H9 (cell line): ENCODE measurements around the gene CFAP77. TPM values are rescaled to one million over a fixed set of nuclear protein-coding genes. Genes with fewer than 3 reads are reported as not detected.

Experiments used
- DNase-seq: peaks from one replicate; pipeline ENCODE4 v3.0.0-alpha.2; 2017
- H2AFZ ChIP-seq: one replicate; pipeline ENCODE4 v1.6.1; 2013; ENCODE audit warnings: mild to moderate bottlenecking, low read length, control low read depth, moderate library complexity
- H2AK5ac ChIP-seq: 2 replicates; pipeline ENCODE4 v1.6.1; 2013; ENCODE audit warnings: low read length, control low read depth, mixed read lengths; ENCODE audit not compliant: insufficient read length
- H2BK120ac ChIP-seq: one replicate; pipeline ENCODE4 v1.6.1; 2013; ENCODE audit warnings: low read depth, mild to moderate bottlenecking, low read length, control low read depth, inconsistent platforms; ENCODE audit not compliant: poor library complexity, severe bottlenecking
- H2BK12ac ChIP-seq: 2 replicates; pipeline ENCODE4 v1.6.1; 2013; ENCODE audit warnings: low read length, control low read depth, mixed read lengths, low read depth; ENCODE audit not compliant: insufficient read length
- H2BK15ac ChIP-seq: 2 replicates; pipeline ENCODE4 v1.6.1; 2013; ENCODE audit warnings: low read depth, low read length, control low read depth
- H2BK20ac ChIP-seq: one replicate; pipeline ENCODE4 v1.6.1; 2013; ENCODE audit warnings: low read depth, mild to moderate bottlenecking, low read length, control low read depth, inconsistent platforms; ENCODE audit not compliant: poor library complexity, severe bottlenecking
- H2BK5ac ChIP-seq: 2 replicates; pipeline ENCODE4 v1.6.1; 2013; ENCODE audit warnings: low read length, control low read depth, mixed read lengths; ENCODE audit not compliant: insufficient read length
- H3K14ac ChIP-seq: 2 replicates; pipeline ENCODE4 v1.6.1; 2013; ENCODE audit warnings: low read length, control low read depth; ENCODE audit not compliant: insufficient read depth
- H3K18ac ChIP-seq: 2 replicates; pipeline ENCODE4 v1.6.1; 2013; ENCODE audit warnings: low read depth, mild to moderate bottlenecking, mixed read lengths, low read length, control low read depth; ENCODE audit not compliant: insufficient read length
- H3K23ac ChIP-seq: 2 replicates; pipeline ENCODE4 v1.6.1; 2013; ENCODE audit warnings: low read length, control low read depth, mixed read lengths, low read depth; ENCODE audit not compliant: insufficient read length
- H3K23me2 ChIP-seq: 2 replicates; pipeline ENCODE4 v1.6.1; 2013; ENCODE audit warnings: low read depth, mild to moderate bottlenecking, mixed read lengths, low read length, control low read depth; ENCODE audit not compliant: insufficient read length, poor library complexity, severe bottlenecking
- H3K27ac ChIP-seq: 2 replicates; pipeline ENCODE4 v1.5.1; 2013; ENCODE audit warnings: low read length, control low read depth, mixed read lengths, low read depth; ENCODE audit not compliant: insufficient read length
- H3K27me3 ChIP-seq: 2 replicates; pipeline ENCODE4 v1.6.1; 2013; ENCODE audit warnings: low read length, control low read depth, inconsistent platforms; ENCODE audit not compliant: insufficient read depth
- H3K4ac ChIP-seq: 2 replicates; pipeline ENCODE4 v1.6.1; 2013; ENCODE audit warnings: low read depth, mild to moderate bottlenecking, control low read depth, inconsistent platforms, low read length, moderate library complexity
- H3K4me1 ChIP-seq: 2 replicates; pipeline ENCODE4 v1.6.1; 2013; ENCODE audit warnings: low read length, control low read depth, inconsistent platforms; ENCODE audit not compliant: insufficient read depth
- H3K4me2 ChIP-seq: 2 replicates; pipeline ENCODE4 v1.6.1; 2013; ENCODE audit warnings: low read length, control low read depth, mixed read lengths; ENCODE audit not compliant: insufficient read length, insufficient read depth
- H3K56ac ChIP-seq: 2 replicates; pipeline ENCODE4 v1.6.1; 2013; ENCODE audit warnings: low read depth, mild to moderate bottlenecking, mixed read lengths, low read length, control low read depth; ENCODE audit not compliant: insufficient read length
- H3K79me1 ChIP-seq: 2 replicates; pipeline ENCODE4 v1.6.1; 2013; ENCODE audit warnings: low read depth, mild to moderate bottlenecking, moderate library complexity, low read length, control low read depth, inconsistent platforms; ENCODE audit not compliant: insufficient read depth, poor library complexity, severe bottlenecking
- H3K79me2 ChIP-seq: 2 replicates; pipeline ENCODE4 v1.6.1; 2013; ENCODE audit warnings: low read length, control low read depth, inconsistent platforms; ENCODE audit not compliant: insufficient read depth
- H3K9ac ChIP-seq: 2 replicates; pipeline ENCODE4 v1.6.1; 2013; ENCODE audit warnings: low read length, control low read depth, mixed read lengths; ENCODE audit not compliant: insufficient read length; ENCODE audit errors: extremely low read depth
- H3K9me3 ChIP-seq: one replicate; pipeline ENCODE4 v1.6.1; 2013; ENCODE audit warnings: low read depth, low read length, inconsistent platforms; ENCODE audit not compliant: control insufficient read depth
- H3T11ph ChIP-seq: one replicate; pipeline ENCODE4 v1.6.1; 2013; ENCODE audit warnings: mild to moderate bottlenecking, low read length, control low read depth, inconsistent platforms
- H4K20me1 ChIP-seq: one replicate; pipeline ENCODE4 v1.6.1; 2013; ENCODE audit not compliant: control insufficient read depth, insufficient read length, insufficient read depth
- H4K5ac ChIP-seq: 2 replicates; pipeline ENCODE4 v1.6.1; 2013; ENCODE audit warnings: low read depth, mild to moderate bottlenecking, mixed read lengths, low read length, control low read depth; ENCODE audit not compliant: insufficient read length
- H4K8ac ChIP-seq: replicated peaks from 2 replicates; pipeline ENCODE4 v1.6.1; 2013; ENCODE audit warnings: low read length, control low read depth, mixed read lengths, low read depth; ENCODE audit not compliant: insufficient read length
- H4K91ac ChIP-seq: 2 replicates; pipeline ENCODE4 v1.6.1; 2013; ENCODE audit warnings: low read depth, mild to moderate bottlenecking, moderate library complexity, mixed read lengths, low read length, control low read depth; ENCODE audit not compliant: insufficient read length
- H3K27ac Mint-ChIP-seq, 3 experiments: 2 replicates in 2 of 3; 3 replicates in 1 of 3; pipeline ENCODE4 v1.8.0; 2020 to 2021; ENCODE audit warnings: mixed read lengths in 3 of 3, mild to moderate bottlenecking in 1 of 3, moderate library complexity in 1 of 3
- H3K27me3 Mint-ChIP-seq: 2 replicates; pipeline ENCODE4 v1.8.0; 2021; ENCODE audit warnings: low read depth, mild to moderate bottlenecking, moderate library complexity, mixed read lengths
- H3K36me3 Mint-ChIP-seq, 3 experiments: 2 replicates in 2 of 3; 3 replicates in 1 of 3; pipeline ENCODE4 v1.8.0; 2020 to 2021; ENCODE audit warnings: low read depth in 3 of 3, mixed read lengths in 3 of 3; ENCODE audit not compliant: insufficient read depth in 1 of 3
- H3K4me1 Mint-ChIP-seq, 2 experiments: 2 replicates each; pipeline ENCODE4 v1.8.0; 2020; ENCODE audit warnings: mixed read lengths in 2 of 2
- H3K4me3 Mint-ChIP-seq, 2 experiments: 2 replicates in 1 of 2; 3 replicates in 1 of 2; pipeline ENCODE4 v1.8.0; 2020 to 2021; ENCODE audit warnings: mild to moderate bottlenecking in 2 of 2, mixed read lengths in 2 of 2, moderate library complexity in 1 of 2
- H3K9me3 Mint-ChIP-seq, 2 experiments: 2 replicates in 1 of 2; 3 replicates in 1 of 2; pipeline ENCODE4 v1.8.0; 2020; ENCODE audit warnings: mild to moderate bottlenecking in 2 of 2, mixed read lengths in 2 of 2, moderate library complexity in 1 of 2
- WGBS: extraction: QIAGEN DNeasy Blood & Tissue Kit; methylation state at CpG from one replicate; pipeline ENCODE4 v1.1.7; 2013; ENCODE audit warnings: missing lambda C conversion rate, low lambda C conversion rate, mixed read lengths; ENCODE audit not compliant: insufficient read length; ENCODE audit errors: extremely low coverage; 5-methylcytosine and 5-hydroxymethylcytosine counted together
- total RNA-seq: library from RNA; stranded (reverse); gene quantifications from 2 replicates; pipeline ENCODE4 v1.2.1, GENCODE V29; 2021
- TF ChIP-seq, protein P1 (sequence below): fragments of 200-600 bp; sonication (generic); conservative IDR thresholded peaks from 3 replicates; pipeline ENCODE4 v1.8.0; 2021; ENCODE audit warnings: antibody characterized with exemption, mild to moderate bottlenecking

Gene CFAP77
- total RNA-seq, 1 experiment from 2014 or later = 0.72 TPM

DNA sequence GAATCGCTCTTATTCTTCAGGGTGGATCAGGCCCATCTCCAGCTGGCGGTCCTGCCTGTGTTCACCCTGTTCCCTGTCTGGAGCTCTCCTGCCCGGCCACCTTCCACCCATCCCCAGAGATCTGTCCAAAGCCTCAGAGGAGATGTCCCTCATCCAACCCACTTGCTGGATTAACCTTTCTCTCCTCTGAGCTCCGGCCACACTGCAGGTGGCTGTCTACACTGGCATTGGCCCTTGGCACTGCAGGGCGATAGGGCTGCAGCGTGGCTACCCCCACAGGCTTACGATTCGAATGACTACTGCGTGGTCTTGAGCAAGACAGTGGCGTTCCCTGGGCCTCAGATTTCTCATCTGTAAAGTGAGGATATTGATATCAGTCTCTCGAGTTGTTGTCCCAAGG is 108.6 kb downstream of the CFAP77 start:
- no peak overlapping the region for H4K91ac ChIP-seq
- Mint-ChIP-seq H3K27me3 (peaks cover 11% of the 10 kb centered on the region), H3K36me3 (no peaks in the 10 kb centered on the region), H3K4me3 (no peak overlapping the region), H3K4me1 (peaks cover 0 to 4% of the 10 kb centered on the region in 2 experiments; a peak in 1 of 4 replicates), H3K9me3 (no peaks in the 10 kb centered on the region), H3K27ac (no peak overlapping the region)
- no peak overlapping the region for H3K14ac ChIP-seq
- H3K27ac ChIP-seq = no peak overlapping the region
- H3K4ac ChIP-seq = no peak overlapping the region
- no peak overlapping the region for H2BK20ac ChIP-seq
- H3K9me3 ChIP-seq = no peaks in the 10 kb centered on the region
- no peak overlapping the region for H2BK12ac ChIP-seq
- no peaks in the 10 kb centered on the region for H3K79me1 ChIP-seq
- no peak overlapping the region for H4K5ac ChIP-seq
- no peaks in the 10 kb centered on the region for H4K20me1 ChIP-seq
- H3K56ac ChIP-seq = no peak overlapping the region
- H4K8ac ChIP-seq = no peak overlapping the region
- no peak overlapping the region for H3K18ac ChIP-seq
- no CpG with 5 or more reads among the region's 11 CpGs for WGBS
- H2BK120ac ChIP-seq = no peak overlapping the region
- H3K27me3 ChIP-seq = no peaks in the 10 kb centered on the region
- H3K79me2 ChIP-seq = no peaks in the 10 kb centered on the region
- H3K9ac ChIP-seq = no peak overlapping the region
- no peak overlapping the region for H3K23ac ChIP-seq
- H3K23me2 ChIP-seq = no peaks in the 10 kb centered on the region
- H3K4me1 ChIP-seq = no peaks in the 10 kb centered on the region
- H3T11ph ChIP-seq = no peak overlapping the region
- no peak overlapping the region for H2BK15ac ChIP-seq
- no peak overlapping the region for H2AK5ac ChIP-seq
- DNase-seq = no peak
- TF ChIP-seq, protein P1, sequence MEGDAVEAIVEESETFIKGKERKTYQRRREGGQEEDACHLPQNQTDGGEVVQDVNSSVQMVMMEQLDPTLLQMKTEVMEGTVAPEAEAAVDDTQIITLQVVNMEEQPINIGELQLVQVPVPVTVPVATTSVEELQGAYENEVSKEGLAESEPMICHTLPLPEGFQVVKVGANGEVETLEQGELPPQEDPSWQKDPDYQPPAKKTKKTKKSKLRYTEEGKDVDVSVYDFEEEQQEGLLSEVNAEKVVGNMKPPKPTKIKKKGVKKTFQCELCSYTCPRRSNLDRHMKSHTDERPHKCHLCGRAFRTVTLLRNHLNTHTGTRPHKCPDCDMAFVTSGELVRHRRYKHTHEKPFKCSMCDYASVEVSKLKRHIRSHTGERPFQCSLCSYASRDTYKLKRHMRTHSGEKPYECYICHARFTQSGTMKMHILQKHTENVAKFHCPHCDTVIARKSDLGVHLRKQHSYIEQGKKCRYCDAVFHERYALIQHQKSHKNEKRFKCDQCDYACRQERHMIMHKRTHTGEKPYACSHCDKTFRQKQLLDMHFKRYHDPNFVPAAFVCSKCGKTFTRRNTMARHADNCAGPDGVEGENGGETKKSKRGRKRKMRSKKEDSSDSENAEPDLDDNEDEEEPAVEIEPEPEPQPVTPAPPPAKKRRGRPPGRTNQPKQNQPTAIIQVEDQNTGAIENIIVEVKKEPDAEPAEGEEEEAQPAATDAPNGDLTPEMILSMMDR = no peak
- H2BK5ac ChIP-seq = no peak overlapping the region
- no peak overlapping the region for H2AFZ ChIP-seq
- H3K4me2 ChIP-seq = no peak overlapping the region
